Suprapubic skin (tissue), 3 donors: ENCODE measurements around the gene OR2T27.

Experiments
- EP300 ChIP-seq: sonication (generic); formaldehyde crosslinking; IDR thresholded peaks from one replicate; pipeline ENCODE4 v1.6.1; 2017; ENCODE audit warnings: antibody characterized with exemption
- TF ChIP-seq, protein P1 (sequence below), 2 donors: fragments of 200-600 bp in 1 of 2; fragments of 450-650 bp in 1 of 2; sonication (generic) in 1 of 2; IDR thresholded peaks; one replicate each; pipeline ENCODE4 v1.5.1; 2016 to 2019; ENCODE audit warnings: antibody characterized with exemption in 2 of 2, mild to moderate bottlenecking in 1 of 2, moderate library complexity in 1 of 2

DNA sequence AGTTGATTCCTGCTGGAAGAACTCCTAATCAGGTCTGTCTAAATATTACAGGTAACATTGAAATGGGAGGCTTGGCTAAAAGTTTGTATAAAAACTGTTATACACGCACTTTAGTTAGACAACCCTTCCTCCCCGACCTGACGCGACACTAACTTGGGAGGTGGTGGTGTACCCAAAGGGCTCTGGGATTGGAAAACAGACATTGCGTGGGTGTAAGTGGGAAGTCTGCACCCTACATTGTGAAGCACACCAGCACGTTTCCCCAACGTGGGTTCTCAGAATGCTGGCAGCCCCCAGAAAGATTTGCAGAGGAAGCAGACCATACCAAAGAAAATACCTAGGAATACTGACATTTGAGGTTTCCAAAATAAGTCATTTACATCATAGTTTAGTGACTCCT, 37.2 kb downstream of the OR2T27 start:
- TF ChIP-seq, protein P1, sequence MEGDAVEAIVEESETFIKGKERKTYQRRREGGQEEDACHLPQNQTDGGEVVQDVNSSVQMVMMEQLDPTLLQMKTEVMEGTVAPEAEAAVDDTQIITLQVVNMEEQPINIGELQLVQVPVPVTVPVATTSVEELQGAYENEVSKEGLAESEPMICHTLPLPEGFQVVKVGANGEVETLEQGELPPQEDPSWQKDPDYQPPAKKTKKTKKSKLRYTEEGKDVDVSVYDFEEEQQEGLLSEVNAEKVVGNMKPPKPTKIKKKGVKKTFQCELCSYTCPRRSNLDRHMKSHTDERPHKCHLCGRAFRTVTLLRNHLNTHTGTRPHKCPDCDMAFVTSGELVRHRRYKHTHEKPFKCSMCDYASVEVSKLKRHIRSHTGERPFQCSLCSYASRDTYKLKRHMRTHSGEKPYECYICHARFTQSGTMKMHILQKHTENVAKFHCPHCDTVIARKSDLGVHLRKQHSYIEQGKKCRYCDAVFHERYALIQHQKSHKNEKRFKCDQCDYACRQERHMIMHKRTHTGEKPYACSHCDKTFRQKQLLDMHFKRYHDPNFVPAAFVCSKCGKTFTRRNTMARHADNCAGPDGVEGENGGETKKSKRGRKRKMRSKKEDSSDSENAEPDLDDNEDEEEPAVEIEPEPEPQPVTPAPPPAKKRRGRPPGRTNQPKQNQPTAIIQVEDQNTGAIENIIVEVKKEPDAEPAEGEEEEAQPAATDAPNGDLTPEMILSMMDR (IDR thresholded peaks at IDR 0.05) = no peak
- no peak for TF ChIP-seq EP300
